Lung (tissue), 12 donors: ENCODE results near the gene CATSPERZ. TPM values are rescaled to one million over a fixed set of nuclear protein-coding genes. Genes with fewer than 3 reads are reported as not detected.

Source experiments
- ATAC-seq: fragments of 200-7000 bp; cut with Tn5 transposase; one replicate; pipeline ENCODE4 v1.9.1; 2020; ENCODE audit warnings: moderate number of reproducible peaks; ENCODE audit not compliant: insufficient read depth, low FRiP score
- DNase-seq, 3 donors: peaks; one replicate each; pipeline ENCODE4 v3.0.0-alpha.2; 2013 to 2017
- H3K27ac ChIP-seq, 2 donors: one replicate each; pipeline ENCODE4 v1.5.1; 2013; ENCODE audit warnings: mild to moderate bottlenecking in 2 of 2, moderate library complexity in 2 of 2, control low read depth in 1 of 2, inconsistent platforms in 1 of 2, low read depth in 1 of 2, low read length in 1 of 2
- H3K27me3 ChIP-seq, 3 donors: one replicate each; pipeline ENCODE4 v1.5.1; 2013; ENCODE audit warnings: low read length in 2 of 3; ENCODE audit not compliant: control insufficient read depth in 3 of 3, insufficient read depth in 3 of 3
- H3K36me3 ChIP-seq, 4 donors: one replicate each; pipeline ENCODE4 v1.5.1; 2013; ENCODE audit warnings: low read length in 4 of 4, mild to moderate bottlenecking in 1 of 4, moderate library complexity in 1 of 4; ENCODE audit not compliant: control insufficient read depth in 4 of 4, insufficient read depth in 4 of 4
- H3K4me1 ChIP-seq, 5 donors: one replicate each; pipeline ENCODE4 v1.5.1; 2013; ENCODE audit warnings: low read length in 5 of 5, mild to moderate bottlenecking in 2 of 5, moderate library complexity in 1 of 5; ENCODE audit not compliant: control insufficient read depth in 5 of 5, insufficient read depth in 5 of 5
- H3K4me3 ChIP-seq: one replicate; pipeline ENCODE4 v1.5.1; 2013; ENCODE audit warnings: mild to moderate bottlenecking, control low read depth, moderate library complexity
- H3K9ac ChIP-seq, 2 donors: one replicate each; pipeline ENCODE4 v1.5.1; 2013; ENCODE audit warnings: low read length in 2 of 2, control low read depth in 1 of 2; ENCODE audit not compliant: insufficient read depth in 1 of 2
- H3K9me3 ChIP-seq, 4 donors: one replicate each; pipeline ENCODE4 v1.5.1; 2013; ENCODE audit warnings: low read length in 3 of 4, mild to moderate bottlenecking in 1 of 4, moderate library complexity in 1 of 4; ENCODE audit not compliant: control insufficient read depth in 4 of 4, insufficient read depth in 3 of 4
- CTCF ChIP-seq: IDR thresholded peaks from 2 replicates; pipeline ENCODE4 v1.5.1; 2012; ENCODE audit warnings: mild to moderate bottlenecking; ENCODE audit errors: control extremely low read depth, extremely low read depth
- WGBS, 2 donors: extraction: QIAGEN DNeasy Blood & Tissue Kit; methylation state at CpG; one replicate each; pipeline ENCODE4 v1.1.7; 2013; 5-methylcytosine and 5-hydroxymethylcytosine counted together
- polyA plus RNA-seq, 2 donors: library from polyadenylated mRNA; stranded (reverse); fragments of 200-250 nt; gene quantifications; one replicate each; pipeline ENCODE4 v1.2.1, GENCODE V29; 2013
- total RNA-seq, 2 donors: library from RNA; depleted of rRNA in 1 of 2; stranded (reverse); fragments of >200 nt in 1 of 2; gene quantifications; one replicate each; pipeline ENCODE4 v1.2.1, GENCODE V29; 2014 to 2021
- donor health status: control.
- donor health status: control.
- donor health status: Bipolar disorder and iron deficiency.
- donor health status: healthy.
- donor health status: DM: yes; HTN: yes; CAD: no.

CATSPERZ gene
- total and polyA plus RNA-seq, 4 donors = 0.31 to 0.98 (median 0.67) TPM; not detected in 1

- H3K27me3 ChIP-seq = peaks cover 0 to 11% (median 11%) of the 10 kb centered on the region in 3 donors
- DNase-seq (no peak), ATAC-seq (no peak)
- no peak for TF ChIP-seq CTCF
- peak overlapping the region; percentile 48 for H3K4me3 ChIP-seq
- H3K9me3 ChIP-seq = peaks cover 0 to 3% (median 0%) of the 10 kb centered on the region in 4 donors
- peaks cover 0 to 5% (median 2%) of the 10 kb centered on the region in 4 donors for H3K36me3 ChIP-seq
- peaks cover 0 to 20% (median 0%) of the 10 kb centered on the region in 5 donors for H3K4me1 ChIP-seq
- H3K9ac ChIP-seq = no peak overlapping the region
- H3K27ac ChIP-seq = peak overlapping the region; percentile 88 to 98
- 28 to 34% methylated on average over 33 to 40 of the region's 40 CpGs for WGBS, 2 donors
Measured at GRCh38 chr11:64285885-64286800, 14.0 kb upstream of the CATSPERZ start.

- peaks cover 0 to 4% (median 0%) of the 10 kb centered on the region in 4 donors for H3K36me3 ChIP-seq
- no peak for DNase-seq
Measured at GRCh38 chr11:64286801-64287159, 13.4 kb upstream of the CATSPERZ start.

GRCh38 chr11:64287676-64288352 lies 12.3 kb upstream of the CATSPERZ start:
- Histone ChIP-seq H3K27ac (no peak overlapping the region), H3K9ac (no peak overlapping the region), H3K27me3 (peaks cover 0 to 17% (median 12%) of the 10 kb centered on the region in 3 donors), H3K36me3 (peaks cover 0 to 3% (median 0%) of the 10 kb centered on the region in 4 donors), H3K9me3 (peaks cover 0 to 5% (median 0%) of the 10 kb centered on the region in 4 donors), H3K4me3 (no peak overlapping the region), H3K4me1 (peaks cover 0 to 30% (median 0%) of the 10 kb centered on the region in 5 donors)
- DNase-seq = no peak
- WGBS, 2 donors = 96 to 97% methylated on average over 33 of the region's 33 CpGs
- no peak for ATAC-seq
- TF ChIP-seq CTCF = no peak

More at GRCh38 chr11:64286801-64287159, 13.4 kb upstream of the CATSPERZ start:
- no peak for TF ChIP-seq CTCF
- ATAC-seq = no peak
- WGBS, 2 donors = 89 to 98% methylated on average over 9 of the region's 9 CpGs
- Histone ChIP-seq H3K27ac (no peak overlapping the region), H3K27me3 (peaks cover 0 to 12% (median 12%) of the 10 kb centered on the region in 3 donors), H3K4me3 (no peak overlapping the region), H3K9ac (no peak overlapping the region), H3K4me1 (peaks cover 0 to 21% (median 0%) of the 10 kb centered on the region in 5 donors), H3K9me3 (peaks cover 0 to 4% (median 0%) of the 10 kb centered on the region in 4 donors)
